OCI-LY1 (cell line): Measurements from ENCODE around the gene TRPM1.

Source experiments
- CTCF ChIP-seq: fragments of 200-600 bp; sonication (generic), shearing (Covaris generic); IDR thresholded peaks from 2 replicates; pipeline ENCODE4 v1.5.1; 2017; ENCODE audit warnings: mild to moderate bottlenecking, antibody characterized with exemption, low read length, moderate library complexity, mixed read lengths
- EZH2 ChIP-seq: fragments of 200-600 bp; sonication (generic), shearing (Covaris generic); IDR thresholded peaks from 2 replicates; pipeline ENCODE4 v1.8.0; 2017; ENCODE audit warnings: borderline replicate concordance, mixed run types, mild to moderate bottlenecking, antibody characterized with exemption, low read length, moderate library complexity, mixed read lengths

GRCh38 chr15:31135523-31135922, 34.0 kb upstream of the TRPM1 start:
- TF ChIP-seq CTCF = no peak
- no peak for TF ChIP-seq EZH2
